MM.1S (cell line): ENCODE data around the gene USP40.

Experiments used
- CTCF ChIP-seq: fragments of 300-600 bp; sonication (generic); IDR thresholded peaks from 2 replicates; pipeline ENCODE4 v1.5.1; 2016; ENCODE audit warnings: antibody characterized with exemption, low read length, mixed read lengths
- EZH2 ChIP-seq: fragments of 300-600 bp; sonication (generic); optimal IDR thresholded peaks from 2 replicates; pipeline ENCODE3; 2017; ENCODE audit warnings: low read depth, mild to moderate bottlenecking, antibody characterized with exemption, low read length, mixed read lengths
- EZH2phosphoT487 ChIP-seq: fragments of 300-600 bp; sonication (generic); IDR thresholded peaks from 2 replicates; pipeline ENCODE4 v1.6.1; 2018; ENCODE audit warnings: antibody characterized with exemption, low read length

DNA sequence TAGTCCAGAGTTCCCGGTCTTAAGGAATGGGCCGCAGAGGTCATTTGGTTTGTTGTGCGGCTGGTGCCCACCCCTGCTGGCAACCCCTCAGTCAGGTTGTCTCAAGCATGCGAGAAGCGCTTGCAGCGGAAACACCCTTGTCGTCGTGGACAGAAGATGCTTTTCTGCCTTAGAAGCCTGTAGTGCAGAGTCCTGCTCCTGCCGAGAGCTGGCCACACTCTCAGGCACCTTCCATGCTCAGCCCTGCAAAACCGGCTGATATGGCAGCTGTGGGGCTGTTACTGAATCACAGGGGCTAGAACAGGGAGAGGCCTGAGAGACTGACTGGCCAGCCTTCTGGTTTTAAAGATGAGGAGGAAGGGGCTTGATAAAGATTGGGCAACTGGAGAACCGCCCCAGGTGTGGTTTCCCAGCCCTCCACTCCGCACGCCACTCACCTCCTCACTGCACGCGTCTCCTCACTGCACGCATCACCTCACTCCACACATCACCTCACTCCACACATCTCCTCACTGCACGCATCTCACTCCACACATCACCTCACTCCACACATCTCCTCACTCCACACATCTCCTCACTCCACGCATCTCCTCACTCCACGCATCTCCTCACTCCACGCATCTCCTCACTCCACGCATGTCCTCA lies 103.6 kb downstream of the USP40 start:
- TF ChIP-seq EZH2 (no peak), CTCF (no peak), EZH2phosphoT487 (no peak)
